MM.1S (cell line): Measurements from ENCODE around the gene NPLOC4.

Experiments used
- DNase-seq: peaks from one replicate; pipeline ENCODE4 v3.0.0-alpha.2; 2015
- H2AFZ ChIP-seq: fragments of 300-600 bp; sonication (generic); 2 replicates; pipeline ENCODE4 v1.6.0; 2016; ENCODE audit warnings: antibody characterized with exemption, low read length
- H3F3A ChIP-seq: fragments of 300-600 bp; sonication (generic); 2 replicates; pipeline ENCODE4 v1.6.1; 2016; ENCODE audit warnings: mild to moderate bottlenecking, antibody characterized with exemption, low read length, moderate library complexity, mixed read lengths; ENCODE audit not compliant: insufficient read depth
- H3K27ac ChIP-seq: fragments of 300-600 bp; sonication (generic); 2 replicates; pipeline ENCODE4 v1.5.1; 2016; ENCODE audit warnings: mild to moderate bottlenecking, low read length
- H3K27me3 ChIP-seq: fragments of 300-600 bp; sonication (generic); replicated peaks from 2 replicates; pipeline ENCODE4 v1.6.0; 2016; ENCODE audit warnings: low read length; ENCODE audit not compliant: insufficient read depth
- H3K36me3 ChIP-seq: fragments of 300-600 bp; sonication (generic); replicated peaks from 2 replicates; pipeline ENCODE4 v1.6.1; 2016; ENCODE audit warnings: mild to moderate bottlenecking, low read length, mixed read lengths; ENCODE audit not compliant: insufficient read depth
- H3K4me1 ChIP-seq: fragments of 300-600 bp; sonication (generic); 2 replicates; pipeline ENCODE4 v1.6.1; 2016; ENCODE audit warnings: low read length, mixed read lengths
- H3K4me2 ChIP-seq: fragments of 300-600 bp; sonication (generic); 2 replicates; pipeline ENCODE4 v1.6.0; 2016; ENCODE audit warnings: low read depth, low read length
- H3K4me3 ChIP-seq: fragments of 300-600 bp; sonication (generic); 2 replicates; pipeline ENCODE4 v1.5.1; 2016; ENCODE audit warnings: low read length, mixed read lengths
- H3K79me2 ChIP-seq: fragments of 300-600 bp; sonication (generic); 2 replicates; pipeline ENCODE4 v1.6.1; 2016; ENCODE audit warnings: mixed run types, low read length, mixed read lengths
- H3K9ac ChIP-seq: fragments of 300-600 bp; sonication (generic); 2 replicates; pipeline ENCODE4 v1.6.1; 2016; ENCODE audit warnings: low read length, mixed read lengths
- H3K9me2 ChIP-seq: fragments of 300-600 bp; sonication (generic); replicated peaks from 2 replicates; pipeline ENCODE4 v1.6.1; 2016; ENCODE audit warnings: mild to moderate bottlenecking, low read length, mixed read lengths; ENCODE audit not compliant: insufficient read depth
- H3K9me3 ChIP-seq: fragments of 300-600 bp; sonication (generic); replicated peaks from 2 replicates; pipeline ENCODE4 v1.6.1; 2016; ENCODE audit warnings: mild to moderate bottlenecking, low read length, mixed read lengths; ENCODE audit not compliant: insufficient read depth
- H4K20me1 ChIP-seq: fragments of 300-600 bp; sonication (generic); 2 replicates; pipeline ENCODE4 v1.6.1; 2016; ENCODE audit warnings: mild to moderate bottlenecking, low read length, moderate library complexity, mixed read lengths; ENCODE audit not compliant: insufficient read depth
- CTCF ChIP-seq: fragments of 300-600 bp; sonication (generic); IDR thresholded peaks from 2 replicates; pipeline ENCODE4 v1.5.1; 2016; ENCODE audit warnings: antibody characterized with exemption, low read length, mixed read lengths
- EZH2 ChIP-seq: fragments of 300-600 bp; sonication (generic); optimal IDR thresholded peaks from 2 replicates; pipeline ENCODE3; 2017; ENCODE audit warnings: low read depth, mild to moderate bottlenecking, antibody characterized with exemption, low read length, mixed read lengths
- EZH2phosphoT487 ChIP-seq: fragments of 300-600 bp; sonication (generic); IDR thresholded peaks from 2 replicates; pipeline ENCODE4 v1.6.1; 2018; ENCODE audit warnings: antibody characterized with exemption, low read length

Gene NPLOC4

DNA sequence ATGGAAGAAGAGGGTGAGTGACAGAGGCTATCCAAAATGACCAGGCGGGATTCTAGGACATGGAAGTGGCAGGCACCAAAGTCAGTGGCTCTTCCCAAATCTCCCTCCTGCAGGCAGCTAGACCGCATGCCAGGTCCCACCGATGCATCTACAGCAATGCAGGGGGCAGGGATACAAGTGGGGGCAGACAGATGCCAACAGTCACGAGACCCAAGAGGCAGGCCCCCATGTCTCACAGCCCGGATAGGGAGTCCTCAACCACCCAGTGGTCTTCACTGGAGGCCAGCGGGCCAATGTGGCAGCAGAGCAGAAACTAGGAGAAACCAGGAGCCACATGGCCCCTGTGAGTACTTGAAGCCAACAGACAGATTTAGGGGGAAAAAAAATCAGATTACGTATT, 20.0 kb downstream of the NPLOC4 start:
- Histone ChIP-seq H3K79me2 (peaks cover 79% of the 10 kb centered on the region), H3K36me3 (peaks cover 29% of the 10 kb centered on the region)

DNA sequence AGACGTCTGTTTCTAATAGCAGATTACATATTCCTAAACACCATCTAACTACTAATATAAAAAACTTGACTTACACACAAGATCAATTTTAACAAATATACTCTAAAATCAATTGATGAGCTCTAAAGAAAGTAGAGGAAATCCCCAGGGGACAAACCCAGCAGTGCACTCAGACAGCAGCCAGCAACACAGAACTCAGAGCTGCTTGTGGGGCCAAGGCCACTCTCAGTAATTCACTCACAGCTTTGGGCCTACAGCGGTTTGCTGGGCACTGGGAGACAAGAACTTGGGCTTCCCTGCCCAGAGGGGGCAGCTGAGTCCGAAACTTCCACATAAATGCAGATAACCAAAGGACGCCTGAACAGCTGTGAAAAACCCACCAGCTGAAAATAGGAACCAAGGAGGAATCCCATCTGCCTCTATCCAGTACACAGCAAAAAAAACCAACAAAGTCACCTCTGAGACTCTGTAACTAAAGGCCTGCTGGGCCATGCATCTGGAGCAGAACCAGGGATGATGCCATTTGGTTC, 21.4 kb downstream of the NPLOC4 start:
- H4K20me1 ChIP-seq, result peaks cover 13% of the 10 kb centered on the region; the same call in 1 of the 2 replicates
- TF ChIP-seq EZH2phosphoT487, result no peak
- no peak for TF ChIP-seq EZH2
- no peak for TF ChIP-seq CTCF
- H3K36me3 ChIP-seq, result peaks cover 19% of the 10 kb centered on the region
- H3K9ac ChIP-seq, result no peak overlapping the region
- no peaks in the 10 kb centered on the region for H3K27me3 ChIP-seq
- no peaks in the 10 kb centered on the region; the same call in 1 of the 2 replicates for H3F3A ChIP-seq
- no peaks in the 10 kb centered on the region for H3K9me2 ChIP-seq
- no peaks in the 10 kb centered on the region for H3K9me3 ChIP-seq
- no peak overlapping the region for H2AFZ ChIP-seq
- no peaks in the 10 kb centered on the region for H3K4me1 ChIP-seq
- peaks cover 65% of the 10 kb centered on the region for H3K79me2 ChIP-seq
- no peak overlapping the region for H3K4me3 ChIP-seq
- DNase-seq, result no peak
- H3K4me2 ChIP-seq, result no peak overlapping the region
- no peak overlapping the region for H3K27ac ChIP-seq

More for the DNA sequence above, 20.0 kb downstream of the NPLOC4 start:
- no peaks in the 10 kb centered on the region; the same call in 1 of the 2 replicates for H3F3A ChIP-seq
- H3K4me3 ChIP-seq, result no peak overlapping the region
- H2AFZ ChIP-seq, result no peak overlapping the region
- no peak for DNase-seq
- no peak overlapping the region for H3K27ac ChIP-seq
- H3K9me3 ChIP-seq, result no peaks in the 10 kb centered on the region
- no peaks in the 10 kb centered on the region for H3K9me2 ChIP-seq
- H3K27me3 ChIP-seq, result no peaks in the 10 kb centered on the region
- no peak overlapping the region for H3K4me2 ChIP-seq
- H3K9ac ChIP-seq, result no peak overlapping the region
- TF ChIP-seq EZH2phosphoT487 (no peak), CTCF (no peak), EZH2 (no peak)
- H4K20me1 ChIP-seq, result peaks cover 13% of the 10 kb centered on the region; the same call in 1 of the 2 replicates
- H3K4me1 ChIP-seq, result no peaks in the 10 kb centered on the region

DNA sequence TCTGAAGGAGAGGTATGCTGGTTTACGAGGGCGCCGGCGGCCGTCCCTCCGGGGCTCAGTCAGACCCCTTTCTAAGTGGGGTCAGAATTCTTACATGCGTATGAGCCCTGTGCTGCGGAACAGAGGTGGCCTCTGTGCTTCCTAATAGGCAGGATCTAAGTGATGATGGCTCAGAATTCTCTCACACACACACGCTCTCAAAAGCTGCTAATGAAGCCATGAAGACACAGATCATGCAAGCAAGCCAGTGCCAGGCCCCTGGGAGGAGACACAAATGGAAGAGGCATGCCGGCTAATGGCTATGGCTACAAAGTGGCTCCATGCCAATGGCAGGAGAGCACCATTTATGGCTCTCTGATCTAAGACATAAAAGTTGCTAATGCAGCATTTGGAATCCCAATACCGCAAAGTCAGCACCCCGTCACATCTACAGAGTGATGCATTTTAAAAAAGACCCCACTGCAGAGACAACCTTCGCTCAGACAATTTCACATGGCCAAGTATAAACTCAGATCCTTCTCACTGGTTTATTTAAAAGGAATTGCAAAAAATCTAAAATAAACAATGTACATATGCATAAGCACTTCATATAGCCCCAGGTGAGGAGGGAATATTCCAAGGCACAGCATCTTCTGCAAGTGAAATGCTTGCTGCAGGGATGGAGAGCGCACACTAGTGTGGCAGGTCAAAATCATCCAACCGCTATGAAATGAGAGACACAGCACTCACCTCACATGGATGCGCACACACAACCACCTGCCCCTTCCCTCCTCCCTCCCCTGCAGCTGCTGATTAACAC, 24.5 kb downstream of the NPLOC4 start:
- no peaks in the 10 kb centered on the region for H3K27me3 ChIP-seq
- no peak overlapping the region for H2AFZ ChIP-seq
- TF ChIP-seq EZH2 (no peak), EZH2phosphoT487 (no peak), CTCF (no peak)
- no peak overlapping the region for H3K4me2 ChIP-seq
- peaks cover 84% of the 10 kb centered on the region for H3K79me2 ChIP-seq
- H3K36me3 ChIP-seq, result peaks cover 30% of the 10 kb centered on the region
- no peak overlapping the region for H3K27ac ChIP-seq
- H3K4me3 ChIP-seq, result no peak overlapping the region
- H3K9me2 ChIP-seq, result no peaks in the 10 kb centered on the region
- H3K9ac ChIP-seq, result no peak overlapping the region
- H4K20me1 ChIP-seq, result peaks cover 17% of the 10 kb centered on the region; the same call in 1 of the 2 replicates
- H3K4me1 ChIP-seq, result no peaks in the 10 kb centered on the region
- H3K9me3 ChIP-seq, result no peaks in the 10 kb centered on the region
- no peak for DNase-seq
- no peaks in the 10 kb centered on the region; the same call in 1 of the 2 replicates for H3F3A ChIP-seq
